AG09319 (cell line): Measurements from ENCODE around the gene SDR42E1.

Experiments
- DNase-seq: peaks from one replicate; pipeline ENCODE4 v3.0.0-alpha.2; 2010; ENCODE audit warnings: low read depth; ENCODE audit errors: extremely low read depth
- TF ChIP-seq, protein P1 (sequence below): IDR thresholded peaks from 2 replicates; pipeline ENCODE4 v1.5.1; 2011; ENCODE audit warnings: low read depth, mild to moderate bottlenecking, inconsistent platforms, low read length, moderate library complexity

Gene SDR42E1

DNA sequence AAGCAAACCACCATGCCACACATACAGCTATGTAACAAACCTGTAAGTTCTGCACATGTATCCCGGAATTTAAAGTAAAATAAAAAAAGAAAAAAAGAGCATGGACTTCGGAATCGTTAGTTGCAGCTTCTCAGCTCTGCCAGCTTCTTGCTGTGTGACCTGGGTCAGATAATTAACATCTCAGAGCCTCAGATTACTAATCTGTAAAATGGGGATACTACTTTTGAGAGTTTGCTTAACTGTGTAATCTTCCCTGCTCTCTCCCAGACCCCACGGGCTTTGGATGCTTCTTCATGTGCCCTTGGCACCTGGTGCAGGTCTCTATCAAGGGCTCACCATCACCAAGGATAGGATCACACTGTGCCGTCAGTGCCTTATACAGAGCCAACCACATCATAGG is 40.4 kb upstream of the SDR42E1 start:
- no peak for DNase-seq
- TF ChIP-seq, protein P1, sequence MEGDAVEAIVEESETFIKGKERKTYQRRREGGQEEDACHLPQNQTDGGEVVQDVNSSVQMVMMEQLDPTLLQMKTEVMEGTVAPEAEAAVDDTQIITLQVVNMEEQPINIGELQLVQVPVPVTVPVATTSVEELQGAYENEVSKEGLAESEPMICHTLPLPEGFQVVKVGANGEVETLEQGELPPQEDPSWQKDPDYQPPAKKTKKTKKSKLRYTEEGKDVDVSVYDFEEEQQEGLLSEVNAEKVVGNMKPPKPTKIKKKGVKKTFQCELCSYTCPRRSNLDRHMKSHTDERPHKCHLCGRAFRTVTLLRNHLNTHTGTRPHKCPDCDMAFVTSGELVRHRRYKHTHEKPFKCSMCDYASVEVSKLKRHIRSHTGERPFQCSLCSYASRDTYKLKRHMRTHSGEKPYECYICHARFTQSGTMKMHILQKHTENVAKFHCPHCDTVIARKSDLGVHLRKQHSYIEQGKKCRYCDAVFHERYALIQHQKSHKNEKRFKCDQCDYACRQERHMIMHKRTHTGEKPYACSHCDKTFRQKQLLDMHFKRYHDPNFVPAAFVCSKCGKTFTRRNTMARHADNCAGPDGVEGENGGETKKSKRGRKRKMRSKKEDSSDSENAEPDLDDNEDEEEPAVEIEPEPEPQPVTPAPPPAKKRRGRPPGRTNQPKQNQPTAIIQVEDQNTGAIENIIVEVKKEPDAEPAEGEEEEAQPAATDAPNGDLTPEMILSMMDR: no peak

DNA sequence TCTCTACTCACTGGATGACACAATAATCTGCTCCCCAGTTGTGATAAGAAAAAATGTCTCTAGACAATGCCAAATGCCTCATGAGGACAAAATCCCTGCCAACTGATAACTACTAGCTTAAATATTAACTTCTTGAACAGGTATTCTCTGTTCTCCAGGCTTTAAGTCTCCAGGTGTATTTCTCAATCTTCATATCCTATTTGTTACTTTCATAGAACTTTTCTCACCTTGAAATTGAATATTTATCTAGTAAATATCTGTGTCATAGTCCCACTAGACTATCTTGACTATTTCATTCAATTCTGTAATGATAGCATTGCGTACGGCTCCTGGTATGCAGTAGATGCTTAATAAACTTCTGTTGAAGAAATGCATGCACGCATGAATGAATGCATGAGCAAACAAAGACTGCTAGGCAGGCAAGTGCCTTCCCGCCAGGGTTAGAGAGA is 39.7 kb upstream of the SDR42E1 start:
- no peak for DNase-seq
- TF ChIP-seq, protein P1: no peak

DNA sequence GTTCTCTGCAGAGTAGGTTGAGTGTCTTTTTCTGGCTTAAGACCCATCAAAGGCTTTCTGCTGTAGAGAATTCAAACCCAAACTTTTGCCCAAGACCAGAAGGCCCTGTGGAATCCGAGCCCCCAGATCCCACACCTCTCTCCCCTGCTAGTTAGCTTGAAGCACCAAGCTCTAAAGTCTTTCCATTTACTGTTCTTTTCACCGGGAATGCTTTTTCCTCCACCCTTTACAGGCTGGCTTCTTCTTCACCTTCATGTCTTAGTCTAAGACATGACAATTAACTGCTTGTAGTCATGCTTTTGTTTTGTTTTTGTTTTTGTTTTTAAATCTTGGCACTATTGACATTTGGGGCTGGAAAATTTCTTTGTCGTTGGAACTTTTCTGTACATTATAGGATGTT is 39.2 kb upstream of the SDR42E1 start:
- TF ChIP-seq, protein P1: no peak
- DNase-seq: no peak

DNA sequence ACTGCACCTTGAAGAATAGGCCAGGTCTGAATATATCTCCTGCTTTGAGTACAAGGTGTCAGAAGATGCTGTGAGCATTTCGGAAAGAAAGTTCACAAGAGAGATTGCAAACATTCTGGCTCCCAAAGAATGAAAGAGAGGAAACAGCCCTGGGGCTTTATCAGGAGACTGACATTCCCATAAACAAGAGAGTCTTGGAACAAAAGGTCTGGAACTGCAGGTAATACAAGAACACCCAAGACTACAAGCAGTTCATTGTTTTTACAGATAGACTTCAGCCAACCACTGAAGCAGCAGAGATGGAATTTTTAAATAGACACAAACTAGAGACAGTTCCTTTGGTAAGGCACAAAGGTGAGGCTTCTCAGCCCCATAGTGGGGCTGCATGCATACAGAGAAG is 38.2 kb upstream of the SDR42E1 start:
- DNase-seq: no peak
- TF ChIP-seq, protein P1: no peak

DNA sequence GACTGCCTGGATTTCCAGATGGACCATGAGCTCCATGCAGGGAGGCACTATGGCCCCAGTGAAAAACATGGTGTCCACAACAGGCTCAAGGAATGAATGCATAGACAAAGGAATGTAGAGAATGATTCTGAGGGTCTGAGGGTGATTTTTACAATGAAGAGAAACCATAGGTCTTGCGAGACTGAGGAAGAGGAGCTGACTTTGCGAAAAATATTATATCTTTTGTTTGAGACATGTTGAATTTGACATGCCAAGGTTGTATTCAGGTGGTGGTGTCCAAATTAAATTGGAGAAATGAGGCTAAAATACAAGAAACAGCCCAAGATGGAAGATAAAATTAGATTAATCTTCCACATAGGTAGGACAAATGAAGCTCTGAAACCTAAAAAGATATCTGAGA is 36.5 kb upstream of the SDR42E1 start:
- TF ChIP-seq, protein P1: no peak
- DNase-seq: no peak

DNA sequence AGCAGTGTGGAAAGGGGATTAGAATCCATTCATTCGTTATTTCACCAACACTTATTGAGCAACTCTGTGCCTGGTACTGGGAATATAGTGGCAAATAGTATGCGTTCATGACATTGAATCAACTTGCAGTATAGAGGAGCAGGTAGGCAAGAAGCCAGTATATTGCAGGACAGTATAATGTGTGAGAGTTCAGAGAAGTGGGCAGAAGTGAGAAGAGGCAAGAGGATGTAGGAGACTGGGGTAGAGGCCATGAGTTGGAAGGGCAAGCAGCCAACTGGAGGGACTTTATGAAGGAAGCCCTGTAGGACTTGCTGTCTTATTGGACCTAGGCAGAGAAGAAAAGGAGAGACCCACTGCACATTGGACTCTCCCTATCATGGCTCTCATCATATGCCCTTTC is 36.1 kb upstream of the SDR42E1 start:
- no peak for DNase-seq
- TF ChIP-seq, protein P1: no peak

DNA sequence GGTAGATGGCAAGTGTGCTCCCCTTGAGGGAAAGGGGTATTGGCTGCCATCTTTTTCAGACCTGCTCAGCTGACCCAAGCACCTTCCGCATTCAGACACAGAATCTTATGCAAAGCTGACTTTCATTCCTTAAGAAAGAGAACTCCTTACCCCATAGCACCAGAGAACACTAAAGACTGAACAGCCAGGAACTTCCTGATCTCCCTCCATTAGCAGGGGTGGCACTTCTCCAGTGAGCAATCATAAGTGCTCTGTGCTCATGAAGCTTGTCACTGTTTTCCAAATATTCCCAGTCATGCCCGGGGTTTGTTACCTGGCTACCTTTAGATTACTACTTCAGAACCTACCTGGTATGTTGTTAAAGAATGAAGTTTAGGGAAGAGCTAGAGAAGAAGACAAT is 35.7 kb upstream of the SDR42E1 start:
- TF ChIP-seq, protein P1: no peak
- DNase-seq: no peak
